HL-60 (cell line): Measurements from ENCODE around the gene ARRDC5.

ENCODE experiments used
- GABPA ChIP-seq: IDR thresholded peaks from 2 replicates; pipeline ENCODE4 v1.6.1; 2012; ENCODE audit warnings: low read depth
- POLR2AphosphoS5 ChIP-seq: IDR thresholded peaks from 2 replicates; pipeline ENCODE4 v1.6.1; 2012; ENCODE audit warnings: low read depth
- TF ChIP-seq, protein P1 (sequence below): IDR thresholded peaks from one replicate; pipeline ENCODE4 v1.5.1; 2011; ENCODE audit warnings: low read length, control low read depth, inconsistent platforms; ENCODE audit not compliant: insufficient read depth
- TF ChIP-seq, protein P2 (sequence below): IDR thresholded peaks from 2 replicates; pipeline ENCODE4 v1.6.1; 2012; ENCODE audit warnings: low read depth; ENCODE audit not compliant: insufficient replicate concordance

DNA sequence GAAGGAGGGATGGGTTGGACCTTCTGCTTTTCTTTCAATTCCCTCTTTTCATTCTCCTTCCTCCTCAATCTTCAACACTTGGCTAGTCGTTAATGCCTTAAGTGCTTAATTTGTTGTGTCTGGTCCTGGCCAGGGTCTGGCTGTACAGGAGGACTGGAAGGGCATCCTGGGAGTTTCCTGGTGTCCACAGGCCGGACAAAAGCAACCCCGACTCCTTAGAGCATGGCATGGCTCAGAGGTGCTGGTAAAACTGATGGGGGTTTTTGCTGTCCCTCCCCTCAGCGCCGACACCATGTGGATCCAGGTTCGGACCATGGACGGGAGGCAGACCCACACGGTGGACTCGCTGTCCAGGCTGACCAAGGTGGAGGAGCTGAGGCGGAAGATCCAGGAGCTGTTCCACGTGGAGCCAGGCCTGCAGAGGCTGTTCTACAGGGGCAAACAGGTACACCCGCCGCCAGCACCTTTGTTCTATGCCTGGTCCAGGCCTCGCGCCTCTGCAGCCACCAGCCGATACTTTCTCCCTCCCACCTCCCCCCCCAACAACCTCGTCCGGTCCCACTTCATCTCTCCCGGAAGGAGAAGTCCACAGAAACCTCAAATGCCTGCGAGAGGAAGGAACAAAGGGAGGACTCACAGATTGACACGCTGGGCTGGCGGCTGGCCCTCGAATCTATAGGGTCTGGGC, 8.0 kb upstream of the ARRDC5 start:
- TF ChIP-seq, protein P1, sequence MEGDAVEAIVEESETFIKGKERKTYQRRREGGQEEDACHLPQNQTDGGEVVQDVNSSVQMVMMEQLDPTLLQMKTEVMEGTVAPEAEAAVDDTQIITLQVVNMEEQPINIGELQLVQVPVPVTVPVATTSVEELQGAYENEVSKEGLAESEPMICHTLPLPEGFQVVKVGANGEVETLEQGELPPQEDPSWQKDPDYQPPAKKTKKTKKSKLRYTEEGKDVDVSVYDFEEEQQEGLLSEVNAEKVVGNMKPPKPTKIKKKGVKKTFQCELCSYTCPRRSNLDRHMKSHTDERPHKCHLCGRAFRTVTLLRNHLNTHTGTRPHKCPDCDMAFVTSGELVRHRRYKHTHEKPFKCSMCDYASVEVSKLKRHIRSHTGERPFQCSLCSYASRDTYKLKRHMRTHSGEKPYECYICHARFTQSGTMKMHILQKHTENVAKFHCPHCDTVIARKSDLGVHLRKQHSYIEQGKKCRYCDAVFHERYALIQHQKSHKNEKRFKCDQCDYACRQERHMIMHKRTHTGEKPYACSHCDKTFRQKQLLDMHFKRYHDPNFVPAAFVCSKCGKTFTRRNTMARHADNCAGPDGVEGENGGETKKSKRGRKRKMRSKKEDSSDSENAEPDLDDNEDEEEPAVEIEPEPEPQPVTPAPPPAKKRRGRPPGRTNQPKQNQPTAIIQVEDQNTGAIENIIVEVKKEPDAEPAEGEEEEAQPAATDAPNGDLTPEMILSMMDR = no peak
- 0 out of 2 replicates have a peak, but pooled peaks have one; percentile 15 for TF ChIP-seq GABPA
- peak; percentile 60 for TF ChIP-seq POLR2AphosphoS5
- TF ChIP-seq, protein P2, sequence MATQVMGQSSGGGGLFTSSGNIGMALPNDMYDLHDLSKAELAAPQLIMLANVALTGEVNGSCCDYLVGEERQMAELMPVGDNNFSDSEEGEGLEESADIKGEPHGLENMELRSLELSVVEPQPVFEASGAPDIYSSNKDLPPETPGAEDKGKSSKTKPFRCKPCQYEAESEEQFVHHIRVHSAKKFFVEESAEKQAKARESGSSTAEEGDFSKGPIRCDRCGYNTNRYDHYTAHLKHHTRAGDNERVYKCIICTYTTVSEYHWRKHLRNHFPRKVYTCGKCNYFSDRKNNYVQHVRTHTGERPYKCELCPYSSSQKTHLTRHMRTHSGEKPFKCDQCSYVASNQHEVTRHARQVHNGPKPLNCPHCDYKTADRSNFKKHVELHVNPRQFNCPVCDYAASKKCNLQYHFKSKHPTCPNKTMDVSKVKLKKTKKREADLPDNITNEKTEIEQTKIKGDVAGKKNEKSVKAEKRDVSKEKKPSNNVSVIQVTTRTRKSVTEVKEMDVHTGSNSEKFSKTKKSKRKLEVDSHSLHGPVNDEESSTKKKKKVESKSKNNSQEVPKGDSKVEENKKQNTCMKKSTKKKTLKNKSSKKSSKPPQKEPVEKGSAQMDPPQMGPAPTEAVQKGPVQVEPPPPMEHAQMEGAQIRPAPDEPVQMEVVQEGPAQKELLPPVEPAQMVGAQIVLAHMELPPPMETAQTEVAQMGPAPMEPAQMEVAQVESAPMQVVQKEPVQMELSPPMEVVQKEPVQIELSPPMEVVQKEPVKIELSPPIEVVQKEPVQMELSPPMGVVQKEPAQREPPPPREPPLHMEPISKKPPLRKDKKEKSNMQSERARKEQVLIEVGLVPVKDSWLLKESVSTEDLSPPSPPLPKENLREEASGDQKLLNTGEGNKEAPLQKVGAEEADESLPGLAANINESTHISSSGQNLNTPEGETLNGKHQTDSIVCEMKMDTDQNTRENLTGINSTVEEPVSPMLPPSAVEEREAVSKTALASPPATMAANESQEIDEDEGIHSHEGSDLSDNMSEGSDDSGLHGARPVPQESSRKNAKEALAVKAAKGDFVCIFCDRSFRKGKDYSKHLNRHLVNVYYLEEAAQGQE = peak; percentile 31
